Stimulated activated CD8-positive, alpha-beta memory T cell treated with anti-CD3 and anti-CD28 coated beads, Interleukin-15, amount 100 ng/mL, for 48 hours (primary cell): Measurements from ENCODE around the gene TRAPPC3.
A peak's percentile ranks its signal among the peaks of the same experiment; 100 is the strongest.

Experiments used
- DNase-seq, 2 donors: peaks; one replicate each; pipeline ENCODE4 v3.0.0-alpha.2; 2020; ENCODE audit warnings: low read depth in 2 of 2

The TRAPPC3 gene

GRCh38 chr1:36126797-36127500, 22.3 kb downstream of the TRAPPC3 start:
- DNase-seq = no peak

GRCh38 chr1:36126005-36126716, 23.1 kb downstream of the TRAPPC3 start:
- DNase-seq = no peak

DNA sequence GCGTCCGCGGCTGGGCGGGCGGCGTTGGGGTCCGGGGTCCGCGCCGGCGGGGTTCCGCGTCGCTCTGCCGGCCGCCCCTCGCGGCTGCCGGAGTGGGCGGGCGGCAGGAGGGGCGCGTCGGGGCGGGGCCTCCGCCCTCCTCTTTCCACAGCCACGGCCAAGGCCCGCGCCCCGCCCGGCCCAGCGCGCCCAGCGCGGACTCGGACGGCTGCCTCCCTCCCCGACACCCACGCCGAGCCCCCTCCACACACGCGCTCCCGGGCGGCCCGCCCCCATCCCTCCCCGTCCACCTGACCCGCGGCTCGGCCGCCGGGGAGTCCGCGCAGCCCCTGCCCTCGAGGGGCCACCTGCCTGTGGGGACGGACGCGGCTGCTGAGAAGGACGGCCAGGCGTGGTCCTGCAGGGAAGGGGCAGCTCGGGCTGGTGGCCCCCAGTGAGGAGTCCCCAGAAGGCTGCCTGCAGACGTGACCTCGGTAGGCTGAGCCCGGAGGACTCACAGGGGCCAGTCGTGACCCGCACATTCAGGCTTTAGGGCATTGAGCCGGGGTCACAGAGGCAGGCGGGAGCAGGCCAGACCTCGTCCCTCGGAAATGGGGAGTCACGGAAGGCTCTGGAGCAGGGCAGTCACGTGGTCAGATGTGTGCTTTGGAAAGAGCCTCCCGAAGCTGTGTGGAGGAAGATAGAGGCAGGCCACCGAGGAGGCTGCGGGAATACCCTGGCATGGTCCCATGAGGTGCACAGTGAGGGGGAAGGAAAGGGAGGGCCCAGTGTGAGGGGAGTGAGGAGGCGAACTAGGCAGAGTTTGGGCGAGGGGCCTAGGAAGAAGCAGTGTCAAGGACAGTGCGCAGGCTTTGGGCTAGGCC, 23.9 kb downstream of the TRAPPC3 start, which contains the start of gene COL8A2:
TSS of gene COL8A2 (minus strand) at position 94 of the 863 bp plus-strand sequence. CDS start 24,980 bp downstream, outside the sequence.
- no peak for DNase-seq

- DNase-seq = no peak
Measured at GRCh38 chr1:36124404-36125128, 24.7 kb downstream of the TRAPPC3 start.

- DNase-seq = no peak
Measured at GRCh38 chr1:36123356-36123755, 25.9 kb downstream of the TRAPPC3 start.

GRCh38 chr1:36122062-36123030, 26.9 kb downstream of the TRAPPC3 start:
- no peak for DNase-seq

DNA sequence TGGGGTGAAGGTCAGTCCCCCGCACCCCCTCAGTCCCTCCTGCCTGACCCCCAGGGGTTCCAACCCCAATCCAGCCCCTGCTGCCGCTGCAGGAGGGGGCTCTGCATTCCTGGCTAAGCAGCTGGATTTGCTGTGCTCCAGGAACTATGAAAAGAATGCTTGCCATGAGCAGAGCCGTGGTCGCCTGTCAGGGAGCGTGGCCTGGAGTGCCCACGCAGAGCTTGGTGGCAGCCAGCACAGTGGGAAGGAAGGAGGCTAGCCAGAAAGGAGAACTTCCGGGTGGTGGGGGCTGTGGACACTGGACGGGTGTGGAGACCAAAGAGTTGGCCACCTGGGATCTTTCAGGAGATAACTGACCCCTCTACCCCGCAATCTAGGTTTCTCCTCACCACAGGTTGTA, 29.8 kb downstream of the TRAPPC3 start:
- DNase-seq = no peak

DNA sequence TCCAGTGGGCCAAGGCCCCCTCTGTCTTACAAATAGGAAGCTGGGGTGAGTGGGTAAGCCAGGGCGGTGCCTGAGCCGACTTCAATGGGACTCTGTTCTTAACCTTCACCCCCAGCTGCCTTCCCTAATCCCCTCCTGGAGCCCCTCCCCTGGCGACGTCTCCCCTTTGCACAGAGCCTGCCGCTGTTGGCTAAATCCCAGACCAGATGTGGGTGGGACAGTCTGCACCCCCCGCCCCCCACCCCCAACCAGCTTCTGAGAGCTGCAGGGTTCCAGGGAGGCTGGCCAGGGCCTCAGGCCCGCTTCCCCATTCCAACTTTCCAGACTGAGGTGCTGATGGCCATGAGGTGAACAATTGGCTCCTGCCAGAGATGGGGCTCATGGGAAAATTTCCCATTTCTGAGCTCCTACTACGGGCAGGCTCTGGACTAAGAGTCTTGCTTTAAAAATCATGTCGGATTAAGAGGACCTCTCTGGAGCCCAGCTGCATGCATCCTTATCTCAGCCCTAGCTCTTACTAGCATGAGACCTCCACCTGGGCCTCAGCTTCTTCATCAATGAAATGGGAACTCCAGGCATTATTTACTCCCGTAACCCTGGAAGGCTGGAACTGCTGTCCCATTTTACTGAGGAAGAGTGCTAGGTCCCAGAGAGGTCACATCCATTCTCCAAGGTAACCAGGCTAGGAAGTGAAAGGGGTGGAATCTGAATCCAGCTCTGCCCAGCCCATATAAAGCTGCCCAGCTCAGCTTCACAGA, 30.7 kb downstream of the TRAPPC3 start:
- no peak for DNase-seq

- no peak for DNase-seq
Measured at GRCh38 chr1:36116901-36117300, 32.4 kb downstream of the TRAPPC3 start.

- DNase-seq = no peak
Measured at GRCh38 chr1:36115931-36116330, 33.4 kb downstream of the TRAPPC3 start.

DNA sequence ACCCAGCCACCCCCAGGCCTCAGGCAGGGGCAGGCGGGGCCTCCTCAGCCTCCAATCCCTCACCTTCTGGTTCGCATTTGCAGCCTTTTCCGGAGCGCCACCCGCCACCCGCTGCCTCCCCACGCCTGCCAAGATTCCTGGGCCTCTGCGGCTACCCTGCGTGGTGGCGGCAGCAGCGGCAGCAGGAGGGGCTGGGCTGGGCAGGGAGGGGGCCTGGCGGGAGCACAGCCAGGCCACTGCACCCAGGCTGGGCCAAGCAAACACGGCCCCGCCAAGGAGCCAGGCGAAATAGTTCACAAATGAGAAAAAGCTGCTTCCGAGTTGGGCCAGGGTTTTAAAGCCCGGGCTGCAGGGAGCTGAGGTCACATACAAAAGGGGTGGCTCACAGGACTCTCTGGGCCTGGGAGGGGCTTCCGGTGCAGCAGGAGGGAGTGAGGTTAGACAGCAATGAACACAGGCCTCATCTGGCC, 34.1 kb downstream of the TRAPPC3 start:
- no peak for DNase-seq

GRCh38 chr1:36114371-36114770, 34.9 kb downstream of the TRAPPC3 start:
- no peak for DNase-seq

GRCh38 chr1:36112823-36113222, 36.5 kb downstream of the TRAPPC3 start:
- no peak for DNase-seq

DNA sequence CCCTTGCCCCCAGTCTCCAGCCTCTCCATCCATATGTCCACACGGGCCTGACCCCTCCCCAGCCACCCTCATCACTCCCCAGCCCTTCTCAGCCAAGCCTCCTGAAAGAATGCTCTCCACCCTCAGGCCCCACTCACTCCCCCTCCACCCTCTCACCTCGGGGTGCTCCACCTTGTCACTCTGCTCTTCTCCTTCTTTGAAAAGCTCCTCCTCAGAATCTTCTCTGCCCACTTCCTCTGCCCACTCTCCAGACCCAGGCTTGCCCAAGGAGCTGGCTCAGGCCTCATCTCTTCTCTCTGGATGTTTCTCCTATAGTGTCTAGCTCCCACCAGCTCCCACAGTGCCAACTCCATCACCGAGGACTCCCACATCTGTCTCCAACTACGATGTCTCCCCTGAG, 38.1 kb downstream of the TRAPPC3 start:
- DNase-seq = no peak

GRCh38 chr1:36109041-36109679, 40.1 kb downstream of the TRAPPC3 start:
- DNase-seq = peak; percentile 11 to 15

DNA sequence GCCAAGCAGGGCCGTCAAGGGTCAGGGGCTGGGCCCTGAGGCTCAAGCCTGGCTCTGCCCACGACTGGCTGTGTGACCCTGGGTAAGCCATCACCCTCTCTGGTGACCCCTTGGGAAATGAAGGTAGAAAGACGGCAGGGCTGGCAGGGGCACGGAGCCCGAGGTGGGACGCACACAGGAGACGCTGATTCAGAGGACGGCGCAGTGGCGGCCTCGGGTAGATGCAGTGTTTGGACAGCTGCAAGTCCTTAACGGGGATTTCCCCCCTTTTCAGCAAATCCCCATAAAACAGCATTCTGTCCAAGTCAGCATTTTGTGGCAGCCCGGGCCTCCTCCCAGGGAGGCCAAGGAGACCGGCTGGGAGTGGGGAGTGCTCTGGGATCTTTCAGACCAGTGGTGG, 41.0 kb downstream of the TRAPPC3 start:
- no peak for DNase-seq

DNA sequence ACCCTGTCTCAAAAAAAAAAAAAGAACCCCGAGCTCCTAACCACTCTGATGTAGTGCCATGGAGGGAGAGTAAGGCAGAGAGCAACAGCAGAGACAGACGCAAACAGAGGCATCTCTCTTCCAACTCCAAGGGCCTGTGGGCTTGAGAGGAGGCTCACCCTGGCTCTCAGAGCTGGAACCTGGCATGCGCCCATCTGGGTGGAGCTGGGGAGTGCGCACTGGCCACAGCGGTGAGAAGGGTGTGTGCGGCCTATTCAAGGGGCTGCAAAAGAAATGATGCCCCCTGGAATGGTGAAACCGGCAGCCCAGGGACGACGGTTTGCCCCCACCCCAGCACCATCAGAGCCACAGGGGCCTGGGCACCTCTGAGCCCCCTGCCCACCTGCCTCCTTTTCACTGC, 41.9 kb downstream of the TRAPPC3 start:
- DNase-seq = no peak

GRCh38 chr1:36106269-36106668, 43.0 kb downstream of the TRAPPC3 start:
- DNase-seq = no peak

GRCh38 chr1:36101546-36101945, 47.7 kb downstream of the TRAPPC3 start:
- DNase-seq = no peak
